ENCODE data around the gene MATN4.

MATN4 gene

DNA sequence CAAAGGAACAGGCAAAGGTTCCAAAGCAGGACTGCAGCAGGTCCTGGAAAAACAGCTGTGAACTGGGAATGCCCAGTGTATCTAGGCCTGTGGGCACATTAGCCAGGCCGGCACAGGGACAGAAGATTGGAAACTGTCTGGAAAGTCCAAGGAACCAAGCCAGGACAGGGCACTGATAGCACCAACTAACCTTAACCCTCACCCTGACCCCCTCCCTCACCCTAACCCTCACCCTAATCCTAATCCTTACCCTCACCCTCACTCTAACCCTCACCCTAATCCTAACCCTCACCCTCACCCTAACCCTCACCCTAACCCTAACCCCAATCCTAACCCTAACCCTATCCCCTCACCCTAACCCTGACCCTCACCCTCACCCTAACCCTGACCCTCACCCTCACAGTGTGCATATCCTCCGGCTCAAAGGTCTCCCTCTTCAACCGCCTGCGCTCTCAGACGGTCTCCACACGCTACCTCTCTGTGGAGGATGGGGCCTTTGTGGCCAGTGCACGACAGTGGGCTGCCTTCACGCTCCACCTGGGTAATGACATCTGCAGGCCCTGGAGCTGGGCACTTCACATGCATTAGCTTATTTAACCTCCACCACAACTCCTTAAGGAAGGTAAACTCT lies 5.1 kb upstream of the MATN4 start:
- no peak for DNase-seq

DNA sequence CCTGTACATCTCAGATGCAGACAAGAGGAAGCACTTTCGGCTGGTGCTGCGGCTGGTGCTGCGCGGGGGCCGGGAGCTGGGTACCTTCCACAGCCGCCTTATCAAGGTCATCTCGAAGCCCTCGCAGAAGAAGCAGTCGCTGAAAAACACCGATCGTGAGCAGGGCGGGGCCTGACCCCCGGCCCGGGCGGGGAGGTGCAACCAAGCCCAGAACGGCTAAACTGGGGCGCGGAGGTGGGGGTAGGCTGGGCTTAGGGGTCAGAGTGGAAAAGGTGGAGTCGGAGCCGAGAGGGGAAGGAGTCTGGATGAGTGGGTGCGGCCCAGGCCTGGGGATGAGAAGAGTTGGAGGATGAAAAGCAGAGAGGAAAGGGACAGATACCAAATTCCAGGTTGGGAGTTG lies 4.1 kb upstream of the MATN4 start:
- no peak for DNase-seq

DNA sequence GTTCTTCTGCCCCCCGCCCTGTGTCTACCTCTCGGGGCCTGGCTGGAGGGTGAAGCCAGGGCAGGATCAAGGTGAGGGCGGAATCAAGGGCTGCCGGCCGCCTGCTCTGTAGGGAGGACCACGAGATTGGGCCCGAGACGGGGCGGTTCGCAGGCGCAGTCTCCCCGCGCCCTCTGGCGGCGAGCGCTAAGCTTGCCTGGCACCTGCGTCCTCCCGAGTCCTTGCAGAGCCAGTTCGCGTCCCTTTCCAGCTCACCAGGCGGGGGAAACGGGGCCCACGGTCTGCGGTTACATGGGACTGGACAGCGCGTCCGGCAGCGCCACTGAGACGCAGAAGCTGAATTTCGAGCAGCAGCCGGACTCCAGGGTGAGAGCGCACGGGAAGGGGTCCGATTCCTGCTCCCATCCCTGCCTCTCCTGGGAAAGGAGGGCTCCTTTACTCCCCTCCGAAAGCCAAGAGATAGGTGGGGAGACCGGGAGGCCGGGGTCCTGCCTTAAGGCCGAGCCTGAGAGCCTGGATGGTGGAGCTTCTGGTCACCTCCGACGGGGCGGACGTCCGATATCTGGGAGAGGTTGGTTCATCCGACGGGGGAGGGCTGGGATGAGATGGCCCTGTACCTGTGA lies 3.6 kb upstream of the MATN4 start:
- DNase-seq: peak; percentile 34

DNA sequence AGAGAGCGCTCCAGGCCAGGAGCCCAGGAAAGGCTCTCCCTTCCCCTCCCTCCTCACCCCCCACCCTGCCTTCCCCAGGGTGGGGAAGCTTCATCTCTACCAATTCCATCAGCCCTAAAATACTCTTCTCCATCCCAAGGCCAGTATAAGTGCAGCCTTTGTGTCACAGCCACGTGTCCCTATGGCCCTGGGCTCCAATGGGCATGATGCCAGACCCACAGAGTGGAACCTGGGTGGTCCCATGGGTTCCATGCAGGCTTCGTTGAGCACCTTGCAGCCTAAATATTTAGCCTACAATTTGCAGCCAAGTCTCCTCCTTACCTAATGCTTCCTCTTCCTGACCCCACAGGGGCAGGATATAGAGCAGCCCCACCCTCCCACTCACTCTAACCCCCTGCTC lies 976 bp upstream of the MATN4 start:
- no peak for DNase-seq

DNA sequence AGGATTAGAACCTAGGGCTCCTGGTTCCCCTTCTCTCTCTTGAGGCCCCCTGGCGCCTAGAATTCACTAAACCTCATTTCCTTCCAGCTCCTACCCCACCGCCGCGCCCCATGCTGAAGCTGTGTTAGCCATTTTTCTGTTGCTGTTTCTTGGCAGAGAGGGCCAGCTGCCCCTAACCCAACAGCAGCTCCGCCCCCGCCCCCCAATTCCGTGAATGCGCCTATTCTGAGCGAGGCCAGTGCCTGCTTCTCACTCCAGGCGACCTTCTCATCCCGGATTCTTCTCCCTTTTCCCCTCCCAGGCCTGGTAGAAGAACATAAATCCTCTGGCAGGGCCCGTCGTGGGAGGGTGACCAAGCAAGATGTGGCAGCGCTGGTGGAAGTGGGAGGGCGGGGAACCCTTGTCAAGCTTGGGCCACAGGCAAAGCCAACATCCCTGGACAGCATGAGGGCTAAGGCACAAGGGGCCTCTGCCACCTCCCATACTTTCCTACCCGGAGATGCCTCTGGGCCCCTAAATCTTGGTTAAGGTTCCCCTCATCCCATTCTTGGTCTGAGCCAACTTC lies 941 bp downstream of the MATN4 start:
- DNase-seq: no peak

DNA sequence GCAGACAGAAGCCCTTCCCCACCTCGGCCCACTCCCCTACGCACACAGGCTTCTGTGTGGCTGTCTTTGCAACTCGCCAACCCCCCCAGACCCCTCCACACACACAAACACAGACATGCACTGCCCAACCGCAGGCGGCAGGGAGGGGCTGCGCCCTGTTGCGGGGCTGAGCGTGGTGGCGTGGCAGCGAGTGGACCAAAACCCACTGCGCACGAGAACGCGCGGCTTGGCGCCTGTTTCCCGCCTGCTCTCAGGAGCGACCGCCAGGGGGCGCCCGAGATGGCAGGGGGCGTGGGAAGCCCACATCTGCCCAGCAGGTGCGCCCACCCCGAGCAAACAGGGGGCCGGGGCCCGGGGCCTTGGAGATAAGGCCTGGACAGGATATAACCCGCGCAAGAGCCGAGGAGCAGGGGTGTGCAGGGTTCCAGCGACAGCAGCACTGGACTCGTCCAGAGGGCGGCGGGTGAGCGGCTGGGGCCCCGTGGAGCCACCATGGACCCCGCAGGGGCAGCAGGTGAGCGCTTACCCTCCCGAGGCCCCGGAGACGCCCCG lies 1.6 kb downstream of the MATN4 start, which contains the start of gene RBPJL:
RBPJL (plus strand) TSS at position 410 of the 552 bp plus-strand sequence; CDS start at position 493, 83 bp downstream.
- DNase-seq: no peak

DNA sequence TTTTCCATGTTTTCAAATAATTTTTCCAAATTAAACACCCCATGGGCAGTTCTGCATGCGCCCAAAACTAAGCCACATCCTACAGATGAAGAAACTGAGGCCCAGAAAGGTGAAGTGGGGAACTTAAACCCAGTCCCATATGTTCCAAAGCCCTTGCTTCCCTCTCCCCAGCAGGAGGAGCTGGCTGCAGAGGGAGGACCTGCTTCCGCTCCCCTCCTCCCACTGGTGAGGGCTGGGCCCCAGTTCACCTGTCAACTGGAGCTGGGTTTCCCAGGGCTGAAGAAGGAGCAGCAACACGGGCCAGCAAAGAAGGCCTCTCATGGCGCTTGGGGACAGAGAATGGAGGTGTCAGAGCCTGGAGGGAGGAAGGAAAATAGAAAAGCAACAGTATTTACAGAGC lies 2.8 kb downstream of the MATN4 start:
- no peak for DNase-seq

DNA sequence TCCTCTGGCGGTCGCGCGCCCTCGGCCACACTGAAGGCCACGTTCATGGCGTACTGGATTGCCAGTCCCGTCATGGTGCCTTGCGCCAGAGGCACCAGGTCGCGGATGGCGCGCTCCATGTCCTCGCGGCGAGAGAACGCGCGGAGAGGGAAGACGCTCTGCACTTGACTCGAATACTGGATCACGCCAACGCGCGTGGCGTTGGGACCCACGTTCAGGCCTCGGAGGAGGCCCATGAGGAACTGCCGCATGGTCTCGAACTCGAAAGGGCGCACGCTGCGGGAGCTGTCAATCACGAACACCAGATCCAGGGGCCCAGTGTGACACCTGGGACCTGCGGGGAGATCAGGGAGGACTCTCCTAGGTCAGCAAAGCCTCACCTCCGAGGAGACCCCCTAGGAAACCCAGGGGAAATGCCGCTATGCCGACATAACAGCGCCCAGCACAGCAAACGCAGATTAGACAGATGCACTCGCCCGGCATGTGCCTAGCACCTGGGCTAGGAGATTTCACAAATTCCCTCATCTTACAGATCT lies 3.6 kb downstream of the MATN4 start:
- no peak for DNase-seq

DNA sequence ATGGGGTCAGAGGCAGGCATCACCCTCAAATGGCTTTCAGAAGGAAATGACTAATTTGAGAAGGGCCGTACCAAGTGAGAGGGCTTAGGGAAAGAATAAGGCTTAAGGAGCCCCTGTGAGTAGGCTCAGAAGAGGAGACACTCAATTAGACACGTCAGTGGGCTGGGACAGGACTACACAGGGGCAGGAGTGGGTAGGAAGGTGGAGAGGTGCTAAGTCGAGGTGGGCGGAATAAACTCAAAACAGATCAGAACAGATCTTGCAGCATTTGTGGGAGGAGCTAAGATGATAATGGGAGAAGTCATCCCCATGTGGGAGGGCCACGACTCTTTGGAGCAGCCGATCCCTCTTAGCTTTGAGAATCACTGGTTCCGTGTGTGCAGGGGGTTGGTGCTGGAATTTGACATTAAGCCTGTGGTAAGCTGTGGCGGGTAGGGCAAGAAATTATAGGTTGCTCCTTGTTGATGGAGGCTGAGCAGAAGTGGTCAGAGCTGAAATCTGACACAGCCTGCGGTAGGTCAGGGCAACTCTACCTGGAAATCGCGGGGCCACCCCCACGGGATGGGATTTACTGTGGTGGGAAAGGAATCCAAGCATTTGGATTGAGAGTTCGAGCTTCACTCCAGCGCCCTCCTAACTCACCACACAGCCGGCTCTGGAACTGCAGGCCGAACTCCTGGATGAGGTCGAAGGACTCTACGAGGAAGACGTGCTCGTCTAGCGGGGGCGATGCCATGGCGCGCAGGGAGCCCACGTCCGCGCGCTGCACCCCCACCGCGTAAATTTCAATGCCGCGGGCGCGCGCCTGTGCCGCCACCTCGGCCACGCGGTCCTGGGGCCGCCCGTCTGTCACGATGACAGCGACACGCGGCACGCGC lies 4.3 kb downstream of the MATN4 start:
- DNase-seq: peak; percentile 14

DNA sequence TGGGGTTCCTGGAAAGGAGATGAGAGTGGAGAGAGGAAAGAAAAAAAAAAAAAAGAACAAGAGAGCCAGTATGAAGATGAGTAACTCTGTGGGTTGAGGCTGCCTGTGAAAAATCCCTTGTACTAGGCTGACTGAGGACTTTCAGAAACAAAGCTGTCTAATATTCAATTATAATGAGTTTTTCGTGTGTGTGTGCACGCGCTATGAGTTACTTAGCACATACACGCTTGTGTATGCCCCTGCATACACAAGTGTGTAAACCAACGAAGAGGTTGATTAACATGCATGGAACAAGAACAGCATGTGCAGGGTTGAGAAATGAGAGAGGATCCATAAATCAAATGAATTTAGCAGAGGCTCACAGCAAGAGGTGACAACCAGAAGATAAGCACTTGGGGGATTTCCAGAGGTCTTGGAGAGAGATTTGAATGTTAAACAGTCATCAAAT lies 6.3 kb downstream of the MATN4 start:
- DNase-seq: no peak

DNA sequence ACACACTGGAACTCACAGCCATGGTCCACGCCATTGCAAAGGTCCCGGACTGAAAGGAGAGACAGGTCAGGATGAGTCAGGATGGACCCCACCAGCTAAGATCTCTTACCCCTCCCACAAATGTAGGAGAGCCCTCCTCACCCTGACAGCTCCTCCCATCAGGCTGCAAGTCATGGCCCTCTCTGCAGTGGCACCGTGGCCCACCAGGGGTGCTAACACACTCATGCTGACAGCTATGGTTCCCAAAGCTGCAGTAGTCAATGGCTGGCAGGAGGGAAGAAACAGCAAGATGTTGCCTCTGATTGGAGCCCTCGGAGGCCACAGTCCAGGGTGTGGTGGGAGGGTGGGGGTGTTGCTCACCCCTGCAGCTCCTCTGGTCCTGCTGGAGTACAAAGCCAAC lies 7.1 kb downstream of the MATN4 start:
- DNase-seq: peak; percentile 14

DNA sequence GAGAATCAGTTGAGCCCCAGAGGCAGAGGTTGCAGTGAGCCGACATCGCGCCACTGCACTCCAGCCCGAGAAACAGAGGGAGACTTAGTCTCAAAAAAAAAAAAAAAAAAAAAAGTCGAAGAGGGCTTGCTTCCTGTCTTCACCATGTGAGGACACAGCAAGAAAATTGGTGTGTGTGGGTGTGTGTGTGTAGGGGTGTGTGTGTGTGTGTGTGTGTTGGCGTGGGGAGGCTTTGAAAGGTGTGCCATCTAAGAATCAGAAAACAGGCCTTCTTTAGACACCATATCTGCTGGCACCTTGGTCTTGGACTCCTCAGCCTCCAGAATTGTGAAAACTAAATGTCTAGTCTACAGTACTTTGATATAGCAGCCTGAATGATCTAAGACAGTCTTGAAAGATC lies 8.3 kb downstream of the MATN4 start:
- DNase-seq: no peak

DNA sequence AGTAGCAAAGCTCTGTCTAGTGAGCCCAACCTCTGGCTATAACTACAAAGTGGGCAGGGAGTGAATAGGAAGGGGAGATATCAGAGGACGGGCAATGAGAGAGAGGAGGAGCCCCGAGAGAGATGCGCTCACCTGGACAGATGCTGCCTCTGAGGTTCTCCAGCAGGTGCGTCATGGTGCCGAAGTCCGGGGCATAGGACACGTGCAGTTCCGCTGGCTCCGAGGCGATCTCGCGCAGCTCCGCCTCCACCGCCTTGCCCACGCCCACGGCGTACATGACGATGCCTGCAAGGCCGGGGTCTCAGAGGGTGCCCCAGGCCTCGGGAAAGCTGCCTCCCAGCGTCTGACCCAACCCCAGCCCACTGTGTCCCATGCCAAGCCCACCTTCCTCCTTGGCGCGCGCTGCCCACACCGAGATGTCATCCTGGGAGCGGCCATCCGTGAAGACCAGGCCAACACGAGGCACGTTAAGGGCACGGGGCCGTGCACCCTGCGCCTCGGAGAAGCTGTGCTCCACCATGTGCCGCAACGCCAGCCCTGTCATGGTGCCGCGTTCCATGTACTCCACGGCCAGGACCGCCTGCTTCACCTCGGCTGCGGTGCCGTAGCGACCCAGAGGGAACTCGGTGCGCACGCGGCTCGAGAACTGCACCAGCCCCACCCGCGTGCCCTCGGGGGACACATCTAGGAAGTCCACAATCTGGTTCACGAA lies 10.2 kb downstream of the MATN4 start:
- DNase-seq: no peak

DNA sequence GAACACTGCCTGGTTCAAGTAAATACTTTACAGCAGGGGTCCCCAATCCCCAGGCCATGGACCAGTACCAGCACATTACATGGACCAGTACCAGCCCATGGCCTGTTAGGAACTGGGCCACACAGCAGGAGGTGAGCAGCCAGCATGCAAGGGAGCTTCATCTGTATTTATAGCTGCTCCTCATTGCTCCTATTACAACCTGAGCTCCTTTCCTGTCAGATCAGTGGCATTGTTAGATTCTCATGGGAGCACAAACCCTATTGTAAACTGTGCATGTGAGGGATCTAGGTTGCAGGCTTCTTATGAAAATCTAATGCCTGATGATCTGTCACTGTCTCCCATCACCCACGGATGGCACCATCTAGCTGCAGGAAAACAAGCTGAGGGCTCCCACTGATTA lies 13.4 kb downstream of the MATN4 start:
- DNase-seq: no peak

DNA sequence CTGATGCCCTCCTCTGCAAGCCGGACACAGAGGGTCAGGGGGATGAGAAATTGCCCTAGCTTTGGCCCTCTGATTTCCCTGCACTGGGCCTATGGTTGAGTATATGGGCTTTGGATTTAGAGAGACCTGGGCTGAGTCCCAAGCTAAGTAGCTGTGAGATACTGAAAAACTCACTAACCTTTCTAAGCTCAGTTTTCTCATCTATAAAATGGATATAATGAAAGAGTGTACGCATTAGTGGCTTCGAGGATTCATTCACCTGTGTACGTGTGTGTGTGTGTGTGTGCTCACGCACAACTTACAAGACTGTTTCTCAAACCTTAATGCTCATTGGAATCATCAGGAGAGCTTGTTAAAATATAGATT lies 14.1 kb downstream of the MATN4 start:
- no peak for DNase-seq

DNA sequence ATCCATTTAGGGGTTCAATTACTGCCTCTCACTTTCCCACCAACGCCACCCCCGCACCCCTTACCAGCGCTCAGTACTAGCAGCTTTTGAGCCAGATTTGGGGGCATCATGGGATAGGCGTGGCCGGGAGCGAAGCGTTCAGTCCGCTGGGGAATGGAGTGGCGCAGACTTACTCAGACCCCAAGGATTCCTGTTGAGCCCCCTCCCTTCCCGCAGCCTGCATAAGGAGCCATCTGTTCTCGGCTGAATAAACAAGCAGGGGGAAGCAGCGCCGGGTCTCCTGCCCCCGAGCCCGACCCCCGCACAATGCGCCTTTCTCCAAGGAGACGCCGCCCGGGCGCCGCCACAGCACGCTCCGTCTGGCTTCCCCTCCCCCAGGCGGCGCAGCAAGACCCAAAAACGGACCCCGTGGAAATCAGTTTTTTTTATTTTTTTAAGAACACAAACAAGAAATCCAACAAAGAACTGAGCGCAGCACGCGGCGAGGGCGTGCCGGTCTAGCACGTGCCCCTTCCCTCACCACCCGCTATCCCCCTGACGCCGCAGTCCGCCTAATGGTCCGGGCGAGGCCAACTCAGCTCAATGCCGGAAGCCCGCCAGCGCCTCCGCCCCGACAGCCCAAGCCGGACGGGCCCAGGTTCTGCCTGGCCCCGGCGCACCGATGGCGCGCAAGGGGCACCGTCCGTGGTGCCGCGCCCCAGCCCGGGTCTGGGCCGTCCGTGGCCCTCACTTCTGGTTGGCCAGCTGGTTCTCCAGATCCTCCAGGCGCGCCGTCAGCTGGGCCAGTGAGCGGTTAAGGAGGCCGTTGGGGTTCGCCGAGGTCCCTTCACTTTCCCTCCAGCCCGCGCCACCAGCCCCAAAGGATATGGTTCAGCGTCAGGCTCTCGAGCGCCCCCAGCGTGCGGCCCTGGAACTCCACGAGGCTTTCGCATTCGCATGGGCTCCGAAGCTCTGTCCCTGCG lies 14.8 kb downstream of the MATN4 start:
- peak; percentile 64 for DNase-seq

DNA sequence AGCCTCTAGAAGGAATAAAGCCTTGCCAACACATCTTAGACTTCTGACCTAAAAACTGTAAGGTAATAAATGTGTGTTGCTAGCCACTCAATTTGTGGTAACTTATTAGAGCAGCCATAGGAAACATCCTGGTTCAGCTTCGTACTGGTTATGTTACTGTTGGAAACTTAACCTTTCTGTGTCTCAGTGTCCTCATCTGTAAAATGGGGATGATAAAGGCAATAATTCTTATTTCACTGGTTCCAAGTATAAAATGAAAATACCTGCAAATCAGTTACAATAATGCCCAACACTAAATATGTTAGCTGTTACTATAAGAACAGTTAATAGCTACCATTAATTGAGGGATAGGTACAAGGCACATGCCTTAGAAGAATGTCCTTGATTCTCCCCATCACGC lies 15.8 kb downstream of the MATN4 start:
- DNase-seq: no peak

DNA sequence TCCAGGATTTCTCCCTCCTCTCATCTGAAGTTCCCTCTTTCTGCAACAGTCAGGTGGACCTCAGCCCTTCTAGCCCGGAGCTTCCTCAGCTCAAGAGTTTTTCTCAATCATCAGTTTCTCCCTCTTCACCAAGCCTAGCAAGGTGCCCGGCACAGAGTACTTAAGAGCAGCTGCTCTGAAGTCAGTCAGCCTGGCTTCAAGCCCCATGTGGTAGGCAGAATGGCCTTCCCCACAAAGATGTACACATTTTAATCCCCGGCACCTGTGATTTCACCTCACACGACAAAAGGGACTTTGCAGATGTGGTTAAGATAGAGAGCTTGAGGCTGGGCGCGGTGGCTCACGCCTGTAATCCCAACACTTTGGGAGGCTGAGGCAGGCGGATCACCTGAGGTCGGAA lies 16.6 kb downstream of the MATN4 start:
- DNase-seq: no peak

DNA sequence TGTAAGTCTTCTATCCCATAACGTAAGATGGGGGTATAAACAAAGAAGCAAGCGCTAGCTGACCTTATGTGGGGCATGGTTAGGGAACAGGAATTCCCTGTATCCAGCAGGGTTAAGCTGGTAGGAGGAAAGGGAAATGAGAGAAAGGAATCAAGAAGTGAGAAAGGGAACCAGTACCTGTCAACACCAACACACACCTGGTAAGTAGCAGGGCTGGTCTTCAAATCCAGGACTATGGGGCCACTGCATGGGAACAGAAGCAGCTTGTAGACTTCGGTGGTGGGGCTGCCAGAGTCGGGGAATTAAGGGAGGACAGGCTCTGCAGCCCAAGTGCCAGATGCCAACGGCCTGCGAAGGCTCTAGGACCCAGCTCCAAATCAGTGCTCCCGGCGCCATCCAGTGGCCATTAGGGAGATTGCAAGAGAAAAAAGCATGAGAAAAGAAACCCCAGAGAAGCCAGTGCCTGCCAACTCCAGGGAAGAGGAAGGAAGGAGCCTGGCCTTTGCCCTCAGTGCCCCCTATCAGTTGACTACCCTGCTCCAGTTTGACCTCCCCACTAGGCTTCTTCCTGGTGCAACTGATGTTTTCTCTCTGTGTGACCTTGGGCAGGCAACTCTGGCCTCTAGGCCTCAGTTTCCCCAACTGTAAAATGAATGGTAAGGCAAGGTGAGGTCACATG lies 17.3 kb downstream of the MATN4 start:
- peak; percentile 64 for DNase-seq

DNA sequence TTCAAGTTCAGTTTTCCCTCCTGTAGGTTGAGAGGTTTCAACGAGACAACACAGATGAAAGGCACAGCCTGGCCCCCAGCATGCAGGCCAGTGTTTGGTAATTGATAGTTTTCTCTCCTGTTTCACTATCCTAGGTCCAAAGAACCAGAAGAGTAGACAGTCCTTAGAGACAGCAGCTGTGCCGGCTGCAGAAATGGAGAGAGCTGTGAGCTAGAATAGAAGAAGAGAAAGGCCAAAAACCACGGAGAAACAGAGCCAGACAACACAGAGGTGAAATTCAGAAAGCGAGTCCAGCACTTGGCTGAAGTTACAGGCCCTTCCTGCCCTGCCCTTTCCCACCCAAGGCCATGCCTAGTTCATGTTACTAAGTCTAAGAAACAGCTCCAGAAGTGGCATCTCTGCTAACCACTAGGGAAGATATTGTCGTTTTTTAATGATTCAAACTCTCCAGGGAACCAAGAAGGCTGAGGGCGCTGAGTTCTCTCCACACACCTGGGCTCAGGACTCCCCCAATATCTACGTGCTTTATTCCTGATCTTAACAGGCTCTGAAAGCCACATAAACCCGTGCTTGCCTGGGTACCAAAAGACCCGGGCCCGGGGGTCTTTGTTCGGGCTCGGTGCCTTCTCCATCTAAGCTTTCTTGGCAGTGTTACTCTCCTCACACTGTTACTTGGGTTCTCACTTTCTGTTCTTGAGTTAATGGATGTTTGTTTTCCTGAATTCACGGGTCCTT lies 18.0 kb downstream of the MATN4 start:
- DNase-seq: no peak

All from fibroblast of skin of right quadriceps (primary cell).